ENCODE measurements around the gene FBXO46. TPM values are rescaled to one million over a fixed set of nuclear protein-coding genes. Genes with fewer than 3 reads are reported as not detected.

Gene FBXO46
- polyA plus RNA-seq, 1 experiment: 1.4 TPM

DNA sequence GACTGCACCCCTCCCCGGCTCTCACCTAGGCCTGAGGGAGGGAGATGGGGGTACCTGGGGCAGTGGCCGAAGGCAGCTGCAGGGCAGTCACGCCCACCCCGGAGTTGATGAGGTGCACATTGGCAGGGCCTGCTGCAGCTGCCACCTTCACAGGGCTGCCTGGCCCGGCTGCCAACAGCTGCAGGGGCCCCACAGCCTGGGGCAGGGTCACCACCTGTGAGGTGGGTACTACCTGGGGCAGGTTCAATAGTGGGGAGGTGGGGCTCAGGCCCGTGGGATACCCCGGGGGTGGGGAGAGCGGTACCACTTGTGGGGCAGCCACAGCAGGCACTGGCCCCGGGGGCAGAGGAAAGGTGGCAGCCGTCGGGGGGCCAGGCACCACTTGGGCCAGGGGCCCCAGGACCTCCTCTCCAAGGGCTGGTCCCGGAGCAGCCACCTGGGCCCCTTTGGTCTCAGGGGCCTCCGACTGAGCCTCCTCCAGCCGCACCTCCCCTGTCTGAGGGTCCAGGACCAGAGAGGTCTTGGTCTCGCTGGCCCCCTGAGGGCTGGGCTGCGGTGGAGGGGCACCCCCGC is 35.7 kb upstream of the FBXO46 start:
- POLR2A ChIA-PET: interaction anchor here (1.0 to 4.7 kb wide), 5 partner anchors 13 to 74 kb away, joined by 7 to 50 read pairs (median 27); partner anchors contain the start of genes FBXO46, QPCTL and SNRPD2
- peak overlapping the region; percentile 91 for H3K27ac ChIP-seq (ENCODE audit: low read depth, low read length)

DNA sequence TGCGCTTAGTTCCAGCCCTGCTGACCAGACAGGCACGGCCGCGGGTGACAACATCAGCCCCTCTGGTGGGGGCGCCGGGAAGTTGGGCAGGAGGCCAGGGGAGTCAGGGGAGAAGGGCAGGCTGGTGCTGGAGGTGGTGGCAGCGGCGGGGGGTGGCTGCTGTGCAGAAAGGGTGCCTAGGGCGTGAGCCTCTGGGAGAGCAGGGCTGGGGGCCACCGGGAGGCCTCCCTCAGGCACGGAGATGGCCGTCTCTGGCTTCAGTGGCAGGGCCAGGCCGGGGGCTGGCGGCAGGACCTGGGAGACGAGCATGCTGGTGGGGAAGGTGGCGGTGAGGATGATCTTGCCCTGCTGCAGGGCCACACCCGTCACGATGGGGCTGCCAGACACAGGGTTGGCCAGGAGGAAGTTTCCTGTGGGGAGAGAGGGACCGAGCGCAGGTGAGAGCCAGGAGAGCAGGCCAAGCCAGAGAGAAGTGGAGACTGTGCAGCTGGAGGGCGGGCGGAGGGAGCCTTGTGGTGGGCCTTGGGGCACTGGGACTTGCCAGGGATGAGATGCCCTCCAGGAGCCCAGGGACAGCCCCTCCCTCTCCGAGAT is 35.1 kb upstream of the FBXO46 start:
- Histone ChIP-seq H3K27me3 (ENCODE audit: control insufficient read depth, insufficient read depth, low read length) (no peaks in the 10 kb centered on the region), H3K4me3 (ENCODE audit: low read depth, low read length) (no peak overlapping the region; the same call in 1 of the 2 replicates), H3K27ac (ENCODE audit: low read depth, low read length) (no peak overlapping the region), H3K9me3 (ENCODE audit: control insufficient read depth, insufficient read depth, low read length) (no peaks in the 10 kb centered on the region; the same call in 1 of the 2 replicates)
- ChIA-PET CTCF (no interaction called here), POLR2A (no interaction called here)
- no peak for DNase-seq (ENCODE audit: low read depth, low spot score)
- TF ChIP-seq, protein P1, sequence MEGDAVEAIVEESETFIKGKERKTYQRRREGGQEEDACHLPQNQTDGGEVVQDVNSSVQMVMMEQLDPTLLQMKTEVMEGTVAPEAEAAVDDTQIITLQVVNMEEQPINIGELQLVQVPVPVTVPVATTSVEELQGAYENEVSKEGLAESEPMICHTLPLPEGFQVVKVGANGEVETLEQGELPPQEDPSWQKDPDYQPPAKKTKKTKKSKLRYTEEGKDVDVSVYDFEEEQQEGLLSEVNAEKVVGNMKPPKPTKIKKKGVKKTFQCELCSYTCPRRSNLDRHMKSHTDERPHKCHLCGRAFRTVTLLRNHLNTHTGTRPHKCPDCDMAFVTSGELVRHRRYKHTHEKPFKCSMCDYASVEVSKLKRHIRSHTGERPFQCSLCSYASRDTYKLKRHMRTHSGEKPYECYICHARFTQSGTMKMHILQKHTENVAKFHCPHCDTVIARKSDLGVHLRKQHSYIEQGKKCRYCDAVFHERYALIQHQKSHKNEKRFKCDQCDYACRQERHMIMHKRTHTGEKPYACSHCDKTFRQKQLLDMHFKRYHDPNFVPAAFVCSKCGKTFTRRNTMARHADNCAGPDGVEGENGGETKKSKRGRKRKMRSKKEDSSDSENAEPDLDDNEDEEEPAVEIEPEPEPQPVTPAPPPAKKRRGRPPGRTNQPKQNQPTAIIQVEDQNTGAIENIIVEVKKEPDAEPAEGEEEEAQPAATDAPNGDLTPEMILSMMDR (IDR thresholded peaks at IDR 0.05; ENCODE audit: low read depth, low read length): no peak

More for the DNA sequence above, 35.7 kb upstream of the FBXO46 start:
- no peak for DNase-seq (ENCODE audit: low read depth, low spot score)
- no peaks in the 10 kb centered on the region for H3K27me3 ChIP-seq (ENCODE audit: control insufficient read depth, insufficient read depth, low read length)
- CTCF ChIA-PET: no interaction called here
- peak overlapping the region; percentile 67 for H3K4me3 ChIP-seq (ENCODE audit: low read depth, low read length)
- H3K9me3 ChIP-seq (ENCODE audit: control insufficient read depth, insufficient read depth, low read length): no peaks in the 10 kb centered on the region; the same call in 1 of the 2 replicates
- TF ChIP-seq, protein P1 (IDR thresholded peaks at IDR 0.05; ENCODE audit: low read depth, low read length): no peak

DNA sequence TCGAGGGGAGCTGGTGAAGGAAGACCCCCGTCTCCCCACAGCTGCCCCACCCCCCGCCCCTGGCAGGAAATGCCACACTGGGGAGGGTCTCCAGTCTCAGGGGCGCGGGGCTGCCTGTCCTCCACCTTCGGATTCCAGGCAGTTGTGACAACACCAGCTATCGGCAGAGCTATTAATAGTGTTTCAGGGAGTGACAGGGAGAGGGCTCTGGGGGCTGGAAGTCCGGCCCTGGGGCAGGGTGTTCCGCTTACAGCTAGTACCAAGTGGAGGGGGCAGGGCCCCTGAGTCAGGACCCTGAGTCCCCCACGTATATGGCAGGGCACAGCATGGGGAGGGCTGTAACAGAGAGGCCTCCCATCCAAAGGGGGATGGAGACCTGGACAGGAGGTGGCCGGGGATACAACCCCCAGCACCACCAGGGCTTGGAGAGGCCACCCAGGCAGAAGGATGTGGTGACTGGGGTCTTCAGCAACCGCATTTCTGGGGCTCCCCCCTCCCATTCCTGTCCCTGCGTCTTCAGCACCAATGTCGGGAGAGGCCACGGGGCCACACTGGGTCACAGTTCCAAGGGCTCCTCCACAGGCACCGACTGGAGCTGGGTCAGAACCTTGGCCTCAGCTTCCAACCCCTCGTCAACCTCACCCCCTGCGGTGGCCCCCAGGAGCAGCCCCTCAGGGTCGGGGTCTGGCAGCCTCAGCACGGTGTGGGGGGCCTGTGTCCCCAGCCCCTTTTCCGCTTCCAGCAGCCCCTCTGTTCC is 34.4 kb upstream of the FBXO46 start:
- DNase-seq (ENCODE audit: low read depth, low spot score): no peak

DNA sequence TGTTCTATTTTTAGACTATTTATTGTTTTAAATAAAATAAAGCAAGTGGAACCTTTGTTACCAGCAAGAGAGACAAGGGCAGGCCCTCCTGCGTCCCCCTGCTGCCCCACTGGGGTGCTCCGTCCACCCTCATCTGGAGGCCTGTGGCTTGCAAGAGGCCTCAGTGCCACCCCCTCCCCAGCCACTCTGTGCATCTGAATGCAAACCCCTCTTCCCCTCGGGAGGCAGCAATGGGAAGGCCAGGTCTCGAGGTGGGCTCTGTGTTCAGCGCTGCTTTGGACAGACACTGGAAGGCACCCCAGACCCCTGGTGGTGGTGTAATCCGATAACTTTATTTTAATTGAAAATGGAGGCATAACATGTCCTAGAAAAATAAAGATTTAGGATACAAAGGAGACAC is 33.8 kb upstream of the FBXO46 start:
- Histone ChIP-seq H3K4me3 (ENCODE audit: low read depth, low read length) (no peak overlapping the region), H3K27me3 (ENCODE audit: control insufficient read depth, insufficient read depth, low read length) (no peaks in the 10 kb centered on the region), H3K27ac (ENCODE audit: low read depth, low read length) (no peak overlapping the region), H3K9me3 (ENCODE audit: control insufficient read depth, insufficient read depth, low read length) (no peaks in the 10 kb centered on the region; the same call in 1 of the 2 replicates)
- ChIA-PET CTCF (interaction anchor here (1.0 to 1.1 kb wide), 2 partner anchors 35 to 71 kb away, joined by 4 to 5 read pairs; no protein-coding TSS in a partner anchor), POLR2A (no interaction called here)
- DNase-seq (ENCODE audit: low read depth, low spot score): no peak
- TF ChIP-seq, protein P1 (IDR thresholded peaks at IDR 0.05; ENCODE audit: low read depth, low read length): no peak

More for the DNA sequence above, 34.4 kb upstream of the FBXO46 start:
- no peak overlapping the region for H3K4me3 ChIP-seq (ENCODE audit: low read depth, low read length)
- H3K27me3 ChIP-seq (ENCODE audit: control insufficient read depth, insufficient read depth, low read length): no peaks in the 10 kb centered on the region
- H3K9me3 ChIP-seq (ENCODE audit: control insufficient read depth, insufficient read depth, low read length): no peaks in the 10 kb centered on the region; the same call in 1 of the 2 replicates
- TF ChIP-seq, protein P1 (IDR thresholded peaks at IDR 0.05; ENCODE audit: low read depth, low read length): no peak
- H3K27ac ChIP-seq (ENCODE audit: low read depth, low read length): no peak overlapping the region
- CTCF ChIA-PET: interaction anchor here (0.7 to 1.1 kb wide), 3 partner anchors 34 to 72 kb away, joined by 4 to 9 read pairs (median 5); no protein-coding TSS in a partner anchor
- POLR2A ChIA-PET: interaction anchor here (0.6 kb wide), 1 partner anchor 48 kb away, joined by 13 read pairs; no protein-coding TSS in a partner anchor

Data from AG04450 (cell line).